HS-5 (cell line): Measurements from ENCODE around the gene ERAL1.
"Not testable (repeated sequence)": the region's sequence is repeated elsewhere in the genome, so short reads cannot be mapped to it uniquely, and the experiment has no call there.

ENCODE experiments used
- DNase-seq: peaks from one replicate; pipeline ENCODE4 v3.0.0-alpha.2; 2012; ENCODE audit warnings: low read depth

Gene ERAL1

DNA sequence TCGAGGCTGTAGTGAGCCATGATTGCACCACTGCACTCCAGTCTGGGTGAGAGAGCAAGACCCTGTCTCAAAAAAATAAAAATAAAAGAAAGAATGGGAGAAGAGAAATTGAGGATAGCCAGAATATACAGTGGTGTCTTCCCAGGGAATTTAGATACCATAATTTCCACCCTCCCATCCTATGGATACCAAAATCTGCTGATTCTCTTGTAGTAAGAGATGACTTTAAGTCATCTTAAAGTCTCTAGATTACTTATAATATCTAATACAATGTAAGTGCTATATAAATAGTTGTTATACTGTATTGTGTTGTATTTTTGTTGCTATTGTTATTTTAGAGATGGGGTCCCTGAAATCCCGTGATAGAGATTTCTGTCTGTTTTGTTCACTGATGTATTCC is 1.5 kb upstream of the ERAL1 start:
- no peak for DNase-seq

DNA sequence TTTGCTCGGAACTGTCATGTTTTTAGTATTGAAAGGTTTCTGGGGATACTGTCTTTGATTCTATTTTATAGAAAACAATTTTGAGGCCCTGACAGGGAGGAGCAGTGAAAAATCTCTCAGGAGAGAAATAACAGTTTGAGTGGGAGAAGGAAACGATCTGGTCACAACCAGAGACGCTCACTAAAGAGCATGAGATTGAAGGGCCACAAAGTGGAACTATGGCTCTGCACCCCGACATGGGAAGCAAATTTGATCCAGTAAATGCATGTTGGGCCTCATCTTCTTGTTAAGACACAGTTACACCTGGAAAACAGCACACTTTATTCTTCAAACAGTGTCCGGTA is 492 bp downstream of the ERAL1 start:
- DNase-seq = no peak

DNA sequence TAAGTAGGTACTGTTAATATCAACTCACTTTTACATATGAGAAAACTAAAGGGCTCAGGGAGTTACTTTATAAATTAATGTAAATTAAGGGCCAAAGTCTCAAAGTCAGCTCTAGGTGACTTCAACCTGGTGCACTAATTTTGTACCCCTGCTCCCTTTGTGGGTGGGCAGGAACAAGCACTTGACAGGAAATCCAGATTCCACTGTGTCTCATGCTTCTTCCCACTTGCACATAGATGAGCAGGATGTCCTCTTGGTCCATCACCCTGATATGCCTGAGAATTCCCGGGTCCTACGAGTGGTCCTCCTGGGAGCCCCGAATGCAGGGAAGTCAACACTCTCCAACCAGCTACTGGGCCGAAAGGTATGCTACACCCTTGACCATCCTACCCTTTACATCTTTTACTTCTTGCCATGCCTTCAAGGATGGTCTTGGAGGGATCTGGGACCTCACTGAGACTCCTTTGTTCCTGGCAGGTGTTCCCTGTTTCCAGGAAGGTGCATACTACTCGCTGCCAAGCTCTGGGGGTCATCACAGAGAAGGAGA is 1.3 kb downstream of the ERAL1 start:
- DNase-seq = no peak

DNA sequence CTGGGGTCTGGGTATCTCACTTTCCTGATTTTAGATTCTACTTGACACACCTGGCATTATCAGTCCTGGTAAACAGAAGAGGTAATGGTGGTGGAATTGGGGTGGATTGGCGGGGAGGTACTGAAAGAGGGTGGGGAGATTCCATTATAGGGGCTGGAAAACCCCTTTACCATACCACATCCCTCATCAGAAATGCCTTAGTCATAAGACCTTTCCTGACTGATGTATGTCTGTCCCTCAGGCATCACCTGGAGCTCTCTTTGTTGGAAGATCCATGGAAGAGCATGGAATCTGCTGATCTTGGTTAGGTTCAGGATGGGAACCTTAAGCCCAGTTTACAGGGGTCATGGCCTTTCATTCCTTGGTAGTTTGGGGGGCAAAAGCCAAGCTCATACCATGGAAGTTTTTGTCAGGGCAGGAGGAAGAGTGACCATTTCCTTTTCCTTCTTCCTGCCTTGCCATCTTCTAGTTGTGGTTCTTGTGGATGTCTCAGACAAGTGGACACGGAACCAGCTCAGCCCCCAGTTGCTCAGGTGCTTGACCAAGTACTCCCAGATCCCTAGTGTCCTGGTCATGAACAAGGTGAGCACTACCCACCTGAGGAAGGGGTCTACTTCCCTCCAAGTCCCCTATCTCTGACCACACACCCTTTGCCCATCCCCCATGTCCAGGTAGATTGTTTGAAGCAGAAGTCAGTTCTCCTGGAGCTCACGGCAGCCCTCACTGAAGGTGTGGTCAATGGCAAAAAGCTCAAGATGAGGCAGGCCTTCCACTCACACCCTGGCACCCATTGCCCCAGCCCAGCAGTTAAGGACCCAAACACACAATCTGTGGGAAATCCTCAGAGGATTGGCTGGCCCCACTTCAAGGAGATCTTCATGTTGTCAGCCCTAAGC is 3.3 kb downstream of the ERAL1 start:
- no peak for DNase-seq

DNA sequence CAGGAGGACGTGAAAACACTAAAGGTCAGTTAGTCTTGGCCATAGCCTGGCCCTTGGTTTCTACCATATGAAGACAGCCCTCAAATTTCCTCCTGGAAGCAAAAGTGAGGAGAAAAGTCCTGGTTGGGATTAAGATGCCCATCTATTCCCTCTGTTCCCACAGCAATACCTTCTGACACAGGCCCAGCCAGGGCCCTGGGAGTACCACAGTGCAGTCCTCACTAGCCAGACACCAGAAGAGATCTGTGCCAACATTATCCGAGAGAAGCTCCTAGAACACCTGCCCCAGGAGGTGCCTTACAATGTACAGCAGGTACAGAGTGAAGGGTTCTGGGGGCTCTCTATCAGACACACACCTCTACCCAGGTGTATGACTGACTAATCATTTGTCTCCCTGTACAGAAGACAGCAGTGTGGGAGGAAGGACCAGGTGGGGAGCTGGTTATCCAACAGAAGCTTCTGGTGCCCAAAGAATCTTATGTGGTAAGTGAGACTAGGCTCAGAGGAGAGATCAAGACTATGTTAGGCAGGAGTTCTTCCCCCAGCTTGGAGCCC is 4.1 kb downstream of the ERAL1 start:
- DNase-seq = no peak

DNA sequence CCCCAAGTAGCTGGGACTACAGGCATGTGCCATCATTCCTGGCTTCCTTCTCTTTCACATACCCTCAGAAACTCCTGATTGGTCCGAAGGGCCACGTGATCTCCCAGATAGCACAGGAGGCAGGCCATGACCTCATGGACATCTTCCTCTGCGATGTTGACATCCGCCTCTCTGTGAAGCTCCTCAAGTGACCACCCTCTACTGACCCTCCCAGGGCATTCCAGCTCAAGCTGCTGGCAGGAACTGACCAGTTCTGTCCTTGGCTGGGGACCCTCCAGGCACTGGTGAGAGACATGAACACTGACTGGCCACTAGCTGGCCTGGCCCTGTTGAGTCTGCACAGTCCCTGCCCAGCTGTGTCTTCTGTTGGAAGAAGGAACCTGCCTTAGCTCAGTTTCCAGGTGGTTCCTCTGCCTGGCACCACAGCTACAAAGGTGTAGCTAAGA is 5.6 kb downstream of the ERAL1 start:
- no peak for DNase-seq

DNA sequence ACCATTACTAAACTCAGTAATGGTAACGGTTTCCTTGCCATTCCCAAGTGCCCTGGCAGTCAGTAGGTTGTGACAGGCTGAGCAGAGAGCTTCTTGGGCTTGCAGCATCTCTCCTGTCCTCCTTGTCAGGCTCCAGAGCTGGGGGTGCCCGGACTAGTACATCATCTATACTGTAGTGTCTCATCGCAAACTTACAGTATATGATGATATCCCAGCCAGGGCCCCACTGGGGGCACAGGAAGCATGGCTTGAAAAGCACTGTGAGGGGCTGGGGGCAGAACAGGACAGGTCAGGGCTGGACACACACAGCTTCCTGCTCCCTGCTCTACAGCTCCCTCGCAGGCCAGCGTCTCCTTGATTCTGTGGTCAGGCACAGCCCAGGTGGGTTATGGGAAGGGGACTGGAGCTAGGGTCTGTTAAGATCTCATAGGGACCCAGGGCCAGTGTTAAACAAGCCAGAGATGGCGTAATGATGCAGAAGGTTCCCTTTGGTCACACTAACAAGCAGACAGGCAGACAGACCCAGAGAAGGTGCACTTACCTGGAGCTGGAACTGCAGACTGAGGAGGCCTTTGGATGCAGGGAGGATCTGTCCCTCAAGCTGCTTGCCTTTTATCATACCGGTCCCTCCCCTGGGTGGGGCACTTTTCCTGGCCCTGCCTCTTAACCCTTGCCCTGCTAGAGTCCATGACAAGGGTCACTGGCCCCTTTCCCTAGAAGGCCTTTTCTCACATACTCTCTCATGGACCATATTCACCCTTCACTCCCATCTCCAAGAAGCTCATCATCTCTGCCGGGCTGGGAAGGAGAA is 6.8 kb downstream of the ERAL1 start:
- DNase-seq = no peak

DNA sequence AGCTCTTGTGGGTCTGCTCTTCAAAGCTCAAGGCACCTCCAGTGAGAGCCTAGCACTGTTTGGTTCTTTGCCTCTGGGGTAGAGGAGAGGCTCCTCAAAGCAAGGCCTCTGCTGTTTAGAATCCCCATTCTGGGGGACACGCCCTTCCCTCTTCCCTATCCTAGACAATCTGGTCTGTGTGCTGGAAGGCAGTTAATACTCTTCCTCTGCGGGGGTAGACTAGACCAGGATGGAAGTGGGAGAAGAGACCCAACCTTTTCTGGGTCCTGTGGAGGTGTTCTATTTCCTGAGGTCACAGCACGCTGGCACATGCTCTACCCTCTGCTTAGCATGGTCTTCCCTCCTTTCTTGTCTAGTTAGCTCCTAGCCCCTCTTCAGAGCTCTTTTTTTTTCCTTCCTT is 7.7 kb downstream of the ERAL1 start:
- no peak for DNase-seq

DNA sequence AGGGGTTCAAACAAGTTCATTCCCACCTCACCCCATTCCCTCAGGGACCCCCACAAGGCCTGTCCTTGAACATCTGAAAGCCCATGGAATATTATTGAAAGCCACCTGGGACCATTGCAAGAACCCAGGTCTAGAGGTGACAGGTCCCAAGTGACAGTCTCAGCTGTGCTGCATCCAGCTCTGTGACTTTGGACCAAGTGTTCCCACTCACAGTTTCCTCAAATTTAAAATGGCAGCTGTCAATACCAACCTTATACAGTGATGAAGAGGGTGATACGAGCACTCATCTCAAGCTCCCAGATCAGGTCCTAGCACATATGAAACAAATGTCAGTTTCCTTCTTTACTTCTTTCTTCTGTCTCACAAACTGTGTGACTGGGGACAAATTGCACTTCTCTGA is 9.1 kb downstream of the ERAL1 start:
- DNase-seq = no peak

DNA sequence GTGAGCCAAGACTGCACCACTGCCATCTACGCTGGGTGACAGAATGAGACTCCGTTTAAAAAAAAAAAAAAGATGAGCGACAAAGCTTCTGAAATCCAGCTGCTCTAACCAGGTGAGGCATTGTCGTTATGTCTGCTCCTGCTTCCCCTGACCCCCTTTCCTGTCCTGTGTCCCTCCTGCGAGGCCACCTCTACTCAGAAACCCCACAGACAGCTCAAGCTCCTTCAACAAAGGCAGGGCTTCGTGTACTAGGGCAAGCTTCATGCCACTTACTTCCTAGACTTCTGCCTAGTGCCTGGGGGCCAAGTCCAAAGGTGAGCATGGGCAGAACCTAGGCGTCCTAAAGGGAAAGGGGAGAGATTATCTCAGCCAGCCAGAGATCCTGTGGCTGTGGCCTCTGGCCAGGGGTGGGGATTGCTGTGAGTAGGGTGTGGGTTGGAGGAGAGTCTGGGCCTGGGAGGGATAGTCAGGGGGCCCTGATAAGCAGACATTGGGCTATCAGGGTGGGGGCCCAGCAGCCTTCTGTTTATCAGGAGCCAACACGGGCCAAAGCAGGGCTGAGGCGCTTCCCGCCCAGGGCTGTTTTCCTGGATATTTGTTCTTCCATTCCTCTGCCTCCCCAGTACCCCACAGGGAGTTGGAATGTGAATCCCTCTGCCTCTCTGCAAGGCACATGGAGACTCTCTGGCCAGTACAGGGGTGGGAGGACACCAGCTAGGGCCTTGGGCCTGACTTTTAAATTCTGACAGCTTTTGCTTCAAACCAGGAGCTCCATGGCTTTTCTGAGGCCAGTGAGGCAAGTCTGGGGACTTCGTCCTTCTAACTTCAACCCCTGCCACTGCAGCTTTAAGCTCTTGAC is 10.4 kb downstream of the ERAL1 start:
- no peak for DNase-seq

DNA sequence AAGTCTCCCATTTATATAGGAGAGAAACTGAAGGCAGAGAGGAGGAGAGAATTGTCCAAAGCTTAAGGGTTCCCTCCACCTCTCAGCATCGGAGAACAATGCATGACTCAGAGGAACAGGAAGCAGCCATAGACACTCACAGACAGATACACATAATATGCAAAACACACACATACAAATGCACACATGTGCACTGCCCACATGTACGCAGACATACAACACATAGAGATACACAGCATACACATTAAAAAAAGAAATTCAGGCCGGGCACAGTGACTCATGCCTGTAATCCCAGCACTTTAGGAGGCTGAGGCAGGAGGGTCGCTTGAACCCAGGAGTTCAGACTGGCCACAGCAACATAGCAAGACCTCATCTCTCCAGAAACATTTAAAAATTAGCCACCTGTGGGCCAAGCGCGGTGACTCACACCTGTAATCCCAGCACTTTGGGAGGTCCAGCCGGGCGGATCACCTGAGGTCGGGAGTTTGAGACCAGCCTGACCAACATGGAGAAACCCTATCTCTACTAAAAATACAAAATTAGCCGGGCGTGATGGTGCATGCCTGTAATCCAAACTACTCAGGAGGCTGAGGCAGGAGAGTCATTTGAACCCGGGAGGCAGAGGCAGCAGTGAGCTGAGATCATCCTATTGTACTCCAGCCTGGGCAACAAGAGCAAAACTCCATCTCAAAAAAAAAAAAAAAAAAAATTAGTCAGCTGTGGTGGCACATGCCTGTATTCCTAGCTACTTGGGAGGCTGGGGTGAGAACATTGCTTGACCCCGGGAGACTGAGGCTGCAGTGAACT is 11.3 kb downstream of the ERAL1 start:
- no peak for DNase-seq

DNA sequence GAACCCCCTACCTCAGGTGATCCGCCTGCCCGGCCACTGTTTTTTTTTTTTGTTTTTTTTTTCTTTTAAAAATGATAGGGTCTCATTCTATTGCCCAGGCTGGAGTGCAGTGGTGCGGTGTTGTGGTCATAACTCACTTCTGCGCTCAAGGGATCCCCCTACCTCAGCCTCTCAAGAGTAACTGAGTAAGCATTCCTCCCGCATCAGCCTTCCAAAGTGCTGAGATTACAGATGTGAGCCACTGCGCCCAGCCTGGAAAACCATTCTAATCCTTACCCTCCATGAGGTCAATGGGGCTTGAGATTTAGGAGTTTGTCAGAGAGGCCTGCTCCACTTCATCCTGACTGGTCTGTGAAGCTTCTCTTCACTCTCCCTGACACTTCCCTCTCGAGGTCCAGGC is 12.5 kb downstream of the ERAL1 start:
- DNase-seq = no peak

DNA sequence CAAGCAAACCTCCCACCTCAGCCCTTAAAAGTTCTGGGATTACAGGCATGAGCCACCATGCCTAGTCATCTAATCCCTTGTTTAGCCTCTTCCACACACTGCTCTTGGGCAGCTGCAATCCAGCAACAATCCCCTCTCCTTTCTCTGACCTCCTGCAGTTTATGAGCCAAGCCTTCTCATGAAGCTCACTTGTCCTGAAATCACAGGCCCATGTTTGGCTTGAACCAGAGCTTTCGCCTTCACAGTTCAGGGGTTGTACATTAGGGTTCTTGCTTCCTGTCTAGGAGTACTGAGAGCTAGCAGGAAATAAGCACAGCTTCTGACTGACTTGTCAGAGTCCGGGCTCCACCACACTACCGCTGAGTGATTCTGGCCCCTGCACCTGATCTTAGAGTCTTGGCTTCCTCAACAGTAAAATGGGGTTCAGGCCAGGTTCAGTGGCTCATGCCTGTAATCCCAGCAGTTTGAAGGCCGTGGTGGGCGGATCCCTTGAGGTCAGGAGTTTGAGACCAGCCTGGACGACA is 16.3 kb downstream of the ERAL1 start:
- no peak for DNase-seq

DNA sequence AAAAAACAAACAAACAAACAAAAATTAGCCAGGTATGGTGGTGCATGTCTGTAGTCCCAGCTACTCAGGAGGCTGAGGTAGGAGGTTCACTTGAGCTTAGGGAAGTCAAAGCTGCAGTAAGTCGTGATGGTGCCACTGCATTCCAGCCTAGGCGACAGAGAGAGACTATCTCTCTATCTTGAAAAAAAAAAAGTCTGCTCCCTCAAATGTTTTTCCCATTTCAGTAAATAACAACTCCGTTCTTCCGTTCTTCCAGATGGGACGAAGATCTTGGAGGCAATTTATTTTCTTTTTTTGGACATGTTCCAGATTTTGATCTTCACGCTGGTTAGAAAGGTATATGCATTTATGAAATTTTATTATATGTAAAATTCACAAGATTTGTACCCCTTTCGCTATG is 19.0 kb downstream of the ERAL1 start:
- no peak for DNase-seq

DNA sequence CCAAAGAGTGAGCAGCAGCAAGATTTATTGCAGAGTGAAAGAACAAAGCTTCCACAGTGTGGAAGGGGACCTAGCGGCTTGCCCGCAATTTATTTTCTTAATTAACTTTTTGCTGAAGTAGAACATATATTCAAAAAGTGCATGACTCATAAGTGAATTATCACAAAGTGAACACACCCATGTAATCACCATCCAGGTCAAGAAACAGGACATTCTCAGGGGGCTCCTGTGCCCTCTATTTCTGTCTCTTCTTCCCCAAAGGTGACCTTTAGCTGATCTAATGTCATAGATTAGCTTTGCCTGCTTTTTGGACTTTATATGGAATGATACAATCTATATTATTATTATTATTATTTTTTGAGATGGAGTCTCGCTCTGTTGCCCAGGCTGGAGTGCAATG is 19.9 kb downstream of the ERAL1 start:
- no peak for DNase-seq

DNA sequence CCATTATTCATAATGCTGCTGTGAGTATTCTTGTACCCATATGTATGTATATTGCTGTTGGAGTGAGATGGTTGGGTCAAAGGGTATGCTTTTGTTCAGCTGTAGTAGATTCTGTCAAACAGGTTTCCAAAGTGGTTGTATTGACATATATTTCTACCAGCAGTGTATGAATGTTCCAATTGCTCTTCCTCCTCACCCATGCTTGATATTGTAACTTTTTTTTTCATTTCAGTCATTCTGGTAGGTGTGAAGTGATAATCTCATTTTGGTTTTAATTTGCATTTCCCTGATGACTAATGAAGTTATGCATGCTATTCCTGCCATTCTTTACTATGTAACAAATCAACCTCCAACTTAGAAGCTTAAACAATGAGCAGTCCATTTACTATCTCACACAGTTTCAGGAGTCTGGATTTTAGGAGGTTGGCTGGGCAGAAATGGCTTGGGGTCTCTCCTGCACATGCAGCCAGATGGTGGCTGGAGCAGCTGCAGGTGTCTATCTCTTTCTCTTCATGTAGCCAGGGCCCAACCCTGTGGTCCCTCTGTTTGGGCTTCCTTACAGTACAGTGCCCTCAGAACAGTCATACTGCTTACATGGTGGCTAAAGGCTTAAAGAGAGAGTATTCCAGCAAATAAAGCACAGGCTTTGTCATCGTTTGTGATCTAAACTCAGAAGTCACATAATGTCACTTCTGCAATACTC is 21.2 kb downstream of the ERAL1 start:
- no peak for DNase-seq

DNA sequence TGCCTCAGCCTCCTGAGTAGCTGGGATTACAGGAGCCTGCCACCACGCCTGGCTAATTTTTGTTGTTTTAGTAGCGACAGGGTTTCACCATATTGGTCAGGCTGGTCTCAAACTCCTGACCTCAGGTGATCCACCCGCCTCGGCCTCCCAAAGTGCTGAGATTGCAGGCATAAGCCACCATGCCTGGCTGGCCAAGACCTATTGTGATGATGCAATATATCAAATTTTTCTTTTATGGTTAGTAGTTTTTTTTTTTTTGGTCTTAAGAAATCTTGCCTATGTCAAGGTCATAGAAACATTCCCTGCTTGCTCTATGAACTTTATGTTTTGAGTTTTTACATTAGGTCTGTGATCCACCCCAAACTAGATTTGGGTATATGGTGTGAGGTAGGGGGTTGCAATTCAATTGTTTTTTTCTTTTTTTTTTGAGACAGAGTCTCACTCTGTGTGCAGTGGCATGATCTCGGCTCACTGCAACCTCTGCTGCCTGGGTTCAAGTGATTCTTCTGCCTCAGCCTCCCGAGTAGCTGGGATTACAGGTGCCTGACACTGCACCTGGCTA is 22.4 kb downstream of the ERAL1 start:
- DNase-seq = not testable (repeated sequence)

DNA sequence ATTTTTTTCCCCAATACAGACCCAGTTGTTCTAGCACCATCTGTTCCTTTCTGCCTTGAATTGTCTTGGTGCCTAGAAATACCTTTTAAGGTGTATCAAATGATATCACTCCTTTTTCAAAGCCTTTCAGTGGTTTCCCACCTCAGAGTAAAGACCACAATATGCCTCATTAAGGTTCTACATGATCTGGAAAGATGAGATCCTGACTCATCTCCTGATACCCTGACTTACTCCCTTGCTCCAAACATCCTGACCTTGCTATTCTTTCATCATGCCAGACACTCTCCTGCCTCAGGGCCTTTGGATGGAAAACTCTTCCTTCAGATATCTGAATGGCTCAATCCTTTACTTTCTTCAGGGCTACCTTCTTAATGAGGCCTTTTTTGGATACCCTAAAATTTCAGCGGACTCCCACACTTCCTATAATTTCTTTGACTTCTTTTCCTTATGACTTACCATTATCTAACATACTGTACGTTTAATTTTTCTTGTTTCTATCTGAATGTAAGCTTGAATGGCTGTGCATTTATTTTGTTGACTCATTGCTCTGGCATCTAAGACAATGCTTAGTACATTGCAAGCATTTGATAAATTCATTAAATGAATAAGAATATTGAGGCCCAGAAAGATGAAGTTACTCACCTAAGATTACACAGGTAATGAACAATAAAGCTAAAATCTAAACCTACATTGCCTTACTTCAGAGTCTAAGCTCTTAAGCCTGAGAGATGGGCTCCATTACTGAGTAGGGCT is 23.5 kb downstream of the ERAL1 start:
- no peak for DNase-seq

DNA sequence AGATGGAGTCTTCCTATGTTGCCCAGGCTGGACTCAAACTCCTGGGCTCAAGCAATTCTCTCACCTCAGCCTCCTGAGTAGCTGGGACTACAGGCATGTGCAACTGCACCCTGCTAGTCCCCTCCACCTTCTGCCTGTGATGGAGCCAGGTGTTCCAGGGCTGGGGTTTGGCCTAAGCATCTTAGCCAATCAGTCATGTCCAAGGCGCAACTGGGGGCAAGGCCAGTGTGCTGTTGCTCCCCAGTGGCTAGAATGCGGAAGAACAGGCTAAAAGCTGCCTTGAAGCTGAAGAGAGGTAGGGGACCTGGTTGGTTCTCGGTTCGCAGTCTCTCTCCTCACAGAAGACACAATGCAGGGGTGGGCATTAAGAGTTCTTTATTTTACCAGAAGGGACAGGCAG is 24.2 kb downstream of the ERAL1 start:
- no peak for DNase-seq
